Endothelial cell of umbilical vein (primary cell): Measurements from ENCODE around the gene SLC7A8. TPM values are rescaled to one million over a fixed set of nuclear protein-coding genes. Genes with fewer than 3 reads are reported as not detected.

Experiments
- BruUV-seq: library from RNA; stranded (reverse); fragments of 400-500 nt; replicated peaks from 2 replicates; lab custom pipeline; 2021; lab: Mats Ljungman, UMichigan
- CTCF ChIA-PET: fragments of 300-600, 350-600 bp; sonication (Branson Sonifier 250); formaldehyde crosslinking; loops from one replicate; lab custom pipeline; 2021; ENCODE audit warnings: antibody characterized with exemption, inconsistent platforms; lab: Charles Lee
- POLR2A ChIA-PET: fragments of 300-600, 350-600 bp; sonication (Branson Sonifier 250); formaldehyde crosslinking; loops from one replicate; lab custom pipeline; 2021; ENCODE audit warnings: antibody characterized with exemption, inconsistent platforms; lab: Charles Lee
- DNase-seq: peaks from one replicate; pipeline ENCODE4 v3.0.0-alpha.2; 2011; ENCODE audit warnings: low read depth, low spot score
- FAIRE-seq: peaks from 2 replicates; lab custom pipeline; 2011; peaks lifted over from hg19 to GRCh38; lab: Jason Lieb, UNC
- H2AFZ ChIP-seq: 2 replicates; pipeline ENCODE4 v1.6.0; 2012; ENCODE audit warnings: low read depth, low read length, control low read depth, inconsistent platforms
- H3K27ac ChIP-seq: 2 replicates; pipeline ENCODE4 v1.5.1; 2011; ENCODE audit warnings: low read depth, mild to moderate bottlenecking, control low read depth, low read length, moderate library complexity; ENCODE audit not compliant: insufficient read depth
- H3K27me3 ChIP-seq, 2 experiments: 2 replicates each; pipeline versions ENCODE4 v1.6.0 to v1.6.1; 2011; ENCODE audit warnings: low read length in 2 of 2, mixed read lengths in 1 of 2; ENCODE audit not compliant: control insufficient read depth in 2 of 2, insufficient read depth in 2 of 2
- H3K36me3 ChIP-seq, 2 experiments: 2 replicates in 1 of 2; 3 replicates in 1 of 2; pipeline ENCODE4 v1.5.1; 2011; ENCODE audit warnings: low read length in 2 of 2, mild to moderate bottlenecking in 1 of 2, moderate library complexity in 1 of 2; ENCODE audit not compliant: control insufficient read depth in 2 of 2, insufficient read depth in 2 of 2; ENCODE audit errors: extremely low read depth in 1 of 2
- H3K4me1 ChIP-seq: 3 replicates; pipeline ENCODE4 v1.5.1; 2011; ENCODE audit warnings: mild to moderate bottlenecking, low read length; ENCODE audit not compliant: control insufficient read depth, insufficient read depth; ENCODE audit errors: extremely low read depth
- H3K4me2 ChIP-seq: 2 replicates; pipeline ENCODE4 v1.6.1; 2011; ENCODE audit warnings: low read length, control low read depth, mixed read lengths; ENCODE audit not compliant: insufficient read depth
- H3K4me3 ChIP-seq, 3 experiments: fragments of 200-600 bp in 1 of 3; sonication (generic), shearing (Covaris generic) in 1 of 3; replicated peaks in 1 of 3; 2 replicates each; pipeline ENCODE4 v1.5.1; 2011 to 2016; ENCODE audit warnings: control low read depth in 3 of 3, low read length in 3 of 3, mild to moderate bottlenecking in 2 of 3, inconsistent platforms in 1 of 3, low read depth in 1 of 3, moderate library complexity in 1 of 3; ENCODE audit not compliant: insufficient read depth in 1 of 3
- H3K79me2 ChIP-seq: 2 replicates; pipeline ENCODE4 v1.6.0; 2012; ENCODE audit warnings: low read length, inconsistent platforms; ENCODE audit not compliant: control insufficient read depth, insufficient read depth
- H3K9ac ChIP-seq: replicated peaks from 2 replicates; pipeline ENCODE3; 2011; ENCODE audit warnings: low read length, control low read depth; ENCODE audit not compliant: insufficient read depth; ENCODE audit errors: extremely low read depth
- H3K9me1 ChIP-seq: replicated peaks from 3 replicates; pipeline ENCODE4 v1.6.0; 2011; ENCODE audit warnings: mild to moderate bottlenecking, low read length; ENCODE audit not compliant: control insufficient read depth, insufficient read depth; ENCODE audit errors: extremely low read depth
- H3K9me3 ChIP-seq: replicated peaks from 2 replicates; pipeline ENCODE4 v1.5.1; 2012; ENCODE audit warnings: low read length, inconsistent platforms; ENCODE audit not compliant: control insufficient read depth, insufficient read depth
- H4K20me1 ChIP-seq: replicated peaks from 2 replicates; pipeline ENCODE3; 2011; ENCODE audit warnings: mild to moderate bottlenecking, low read length; ENCODE audit not compliant: control insufficient read depth, insufficient read depth; ENCODE audit errors: extremely low read depth
- CTCF ChIP-seq, 2 donors: IDR thresholded peaks; 1 replicate in 1 of 2; 2 replicates in 1 of 2; pipeline ENCODE4 v1.5.1; 2011; ENCODE audit warnings: low read length in 2 of 2, mild to moderate bottlenecking in 2 of 2, moderate library complexity in 2 of 2, control low read depth in 1 of 2, inconsistent platforms in 1 of 2, low read depth in 1 of 2; ENCODE audit not compliant: insufficient read depth in 1 of 2; ENCODE audit errors: extremely low read depth in 1 of 2
- EZH2 ChIP-seq: IDR thresholded peaks from 2 replicates; pipeline ENCODE4 v1.6.1; 2012; ENCODE audit warnings: borderline replicate concordance, low read depth, mild to moderate bottlenecking, moderate library complexity, low read length, inconsistent platforms; ENCODE audit not compliant: severe bottlenecking
- FOS ChIP-seq: IDR thresholded peaks from 2 replicates; pipeline ENCODE4 v1.6.1; 2011; ENCODE audit warnings: mild to moderate bottlenecking, low read length, moderate library complexity, borderline replicate concordance; ENCODE audit not compliant: insufficient read depth
- GATA2 ChIP-seq: IDR thresholded peaks from 2 replicates; pipeline ENCODE4 v1.7.0; 2011; ENCODE audit warnings: low read depth, mild to moderate bottlenecking, moderate library complexity, mixed read lengths, low read length; ENCODE audit not compliant: insufficient read length, insufficient read depth
- JUN ChIP-seq: IDR thresholded peaks from 2 replicates; pipeline ENCODE4 v1.6.1; 2011; ENCODE audit warnings: borderline replicate concordance, low read depth; ENCODE audit not compliant: insufficient read length, insufficient read depth
- MAX ChIP-seq: IDR thresholded peaks from 2 replicates; pipeline ENCODE4 v1.6.1; 2011; ENCODE audit not compliant: insufficient read depth, insufficient read length
- MYC ChIP-seq: IDR thresholded peaks from one replicate; pipeline ENCODE4 v1.6.1; 2011; ENCODE audit warnings: mild to moderate bottlenecking, low read depth, low read length
- POLR2A ChIP-seq: IDR thresholded peaks from 2 replicates; pipeline ENCODE4 v1.6.1; 2012; ENCODE audit warnings: low read depth, mild to moderate bottlenecking, control low read depth, low read length
- POLR2AphosphoS5 ChIP-seq: IDR thresholded peaks from 2 replicates; pipeline ENCODE4 v1.6.1; 2012; ENCODE audit warnings: low read depth, mild to moderate bottlenecking, control low read depth, low read length, moderate library complexity; ENCODE audit not compliant: insufficient read depth
- dilution Hi-C: fragments of 300-500 bp; cut with MboI; formaldehyde crosslinking; loops from one replicate; pipeline ENCODE4 v1.15.0; 2019; ENCODE audit warnings: low sequenced_read_pairs; ENCODE audit not compliant: extremely low pct_ligation_motif_present
- intact Hi-C: fragments of 100-400 bp; cut with micrococcal nuclease; formaldehyde crosslinking; loops from one replicate; pipeline ENCODE4 v1.10.0; 2022
- polyA plus RNA-seq, 4 experiments: library from polyadenylated mRNA; depleted of rRNA in 3 of 4; stranded (reverse) in 3 of 4; unstranded in 1 of 4; fragments of >200 nt; gene quantifications; 2 replicates each; pipeline versions ENCODE4 v1.2.1 to v1.2.3, GENCODE V29; 2011 to 2012; ENCODE audit warnings: missing spikeins in 1 of 4
- total RNA-seq: library from RNA; stranded (reverse); gene quantifications from 2 replicates; pipeline ENCODE4 v1.2.3, GENCODE V29; 2021

The SLC7A8 gene
- total and polyA plus RNA-seq, 2 donors (not counting 3 experiments of a cell fraction or from before 2014, with no cell fraction given): 0.76 to 1.1 TPM

- TF ChIP-seq POLR2AphosphoS5 (no peak), JUN (no peak), MYC (no peak), GATA2 (no peak), POLR2A (no peak), CTCF (IDR thresholded peaks at IDR 0.05; ENCODE audit: extremely low read depth in 1 of 2, insufficient read depth in 1 of 2, low read depth in 1 of 2, low read length in 2 of 2) (no peak), MAX (no peak), EZH2 (no peak), FOS (no peak)
Measured at GRCh38 chr14:23089498-23090253, 93.8 kb downstream of the SLC7A8 start.

More at GRCh38 chr14:23089498-23090253, 93.8 kb downstream of the SLC7A8 start:
- FAIRE-seq (no peak), DNase-seq (no peak)
- no TSS peak for BruUV-seq
- H3K27ac ChIP-seq: no peak overlapping the region
- no peak overlapping the region for H3K9ac ChIP-seq
- H3K9me1 ChIP-seq: no peaks in the 10 kb centered on the region
- H3K27me3 ChIP-seq: no peaks in the 10 kb centered on the region
- POLR2A ChIA-PET: no interaction called here
- H3K9me3 ChIP-seq: no peaks in the 10 kb centered on the region
- H3K4me1 ChIP-seq: peaks cover 26% of the 10 kb centered on the region
- no peak overlapping the region for H3K4me3 ChIP-seq
- peaks cover 10 to 44% of the 10 kb centered on the region in 2 experiments for H3K36me3 ChIP-seq
- H3K4me2 ChIP-seq: no peak overlapping the region
- H4K20me1 ChIP-seq: peaks cover 4% of the 10 kb centered on the region
- H3K79me2 ChIP-seq: peaks cover 69% of the 10 kb centered on the region
- CTCF ChIA-PET: interaction anchor here (1.0 to 4.6 kb wide), 7 partner anchors 9 to 103 kb away, joined by 3 to 43 read pairs (median 8); no protein-coding TSS in a partner anchor
- dilution Hi-C loops: no loop called here
- intact Hi-C loops: no loop called here
- H2AFZ ChIP-seq: no peak overlapping the region
